ENCODE measurements around the gene KDM2B.

DNA sequence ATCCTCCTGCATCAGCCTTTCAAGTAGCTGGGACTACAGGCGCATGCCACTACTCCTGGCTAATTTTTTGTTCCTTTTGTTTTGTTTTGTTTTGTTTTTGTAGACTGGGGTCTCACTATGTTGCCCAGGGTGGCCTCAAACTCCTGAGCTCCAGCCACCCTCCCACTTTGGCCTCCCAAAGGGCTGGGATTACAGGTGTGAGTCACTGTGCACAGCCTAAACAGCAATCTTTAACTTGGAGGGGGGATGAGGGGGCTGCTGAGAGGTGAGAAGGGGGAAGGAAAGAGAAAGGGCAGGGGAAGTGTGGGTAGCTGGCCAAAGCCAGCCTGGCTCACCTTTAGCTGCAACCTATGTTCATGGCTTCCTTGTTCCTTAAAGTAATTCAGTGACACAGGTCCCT, 77.4 kb downstream of the KDM2B start:
- TF ChIP-seq, protein P1, sequence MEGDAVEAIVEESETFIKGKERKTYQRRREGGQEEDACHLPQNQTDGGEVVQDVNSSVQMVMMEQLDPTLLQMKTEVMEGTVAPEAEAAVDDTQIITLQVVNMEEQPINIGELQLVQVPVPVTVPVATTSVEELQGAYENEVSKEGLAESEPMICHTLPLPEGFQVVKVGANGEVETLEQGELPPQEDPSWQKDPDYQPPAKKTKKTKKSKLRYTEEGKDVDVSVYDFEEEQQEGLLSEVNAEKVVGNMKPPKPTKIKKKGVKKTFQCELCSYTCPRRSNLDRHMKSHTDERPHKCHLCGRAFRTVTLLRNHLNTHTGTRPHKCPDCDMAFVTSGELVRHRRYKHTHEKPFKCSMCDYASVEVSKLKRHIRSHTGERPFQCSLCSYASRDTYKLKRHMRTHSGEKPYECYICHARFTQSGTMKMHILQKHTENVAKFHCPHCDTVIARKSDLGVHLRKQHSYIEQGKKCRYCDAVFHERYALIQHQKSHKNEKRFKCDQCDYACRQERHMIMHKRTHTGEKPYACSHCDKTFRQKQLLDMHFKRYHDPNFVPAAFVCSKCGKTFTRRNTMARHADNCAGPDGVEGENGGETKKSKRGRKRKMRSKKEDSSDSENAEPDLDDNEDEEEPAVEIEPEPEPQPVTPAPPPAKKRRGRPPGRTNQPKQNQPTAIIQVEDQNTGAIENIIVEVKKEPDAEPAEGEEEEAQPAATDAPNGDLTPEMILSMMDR (IDR thresholded peaks at IDR 0.05), result no peak
- no peak for TF ChIP-seq POLR2A (IDR thresholded peaks at IDR 0.05)
